Spleen (tissue), 7 donors: ENCODE measurements around the gene SCN9A.

ENCODE experiments used
- POLR2A ChIP-seq, 3 donors: fragments of 450-650 bp; IDR thresholded peaks; one replicate each; pipeline ENCODE4 v1.5.1; 2017; ENCODE audit warnings: antibody characterized with exemption in 3 of 3, mild to moderate bottlenecking in 1 of 3
- TF ChIP-seq, protein P1 (sequence below), 11 experiments: fragments of 200-600 bp in 7 of 11; fragments of 450-650 bp in 4 of 11; sonication (generic) in 4 of 11; IDR thresholded peaks in 8 of 11; conservative IDR thresholded peaks in 3 of 11; 1 replicate in 7 of 11; 2 replicates in 4 of 11; pipeline versions ENCODE4 v1.4.0 to v1.8.0; 2016 to 2021; ENCODE audit warnings: antibody characterized with exemption in 11 of 11, inconsistent platforms in 4 of 11, mild to moderate bottlenecking in 1 of 11
- donor health status: DM: no; HTN: no; CAD: no; lungs with moderate emphysema.
- donor health status: DM: no; HTN: no; CAD: no.
- donor health status: DM: no; HTN: no; CAD: no.

DNA sequence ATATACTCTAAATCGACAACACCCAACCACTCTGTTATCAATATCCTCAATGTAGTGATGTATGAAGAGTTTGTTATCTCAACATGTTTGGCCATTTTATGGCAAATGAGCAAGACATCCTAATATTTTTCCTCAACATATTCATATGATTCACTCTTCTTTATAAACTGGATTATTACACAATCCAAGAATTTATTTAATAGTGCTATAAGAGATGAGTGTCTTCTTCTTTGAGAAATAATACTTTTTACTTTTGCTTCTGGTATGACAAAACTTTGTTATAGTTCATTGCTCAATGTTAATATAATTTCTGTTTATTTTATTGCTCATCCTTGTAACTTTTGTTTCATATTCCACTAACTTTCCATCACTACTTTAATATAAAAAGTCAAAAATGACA is 44.3 kb downstream of the SCN9A start:
- TF ChIP-seq, protein P1, sequence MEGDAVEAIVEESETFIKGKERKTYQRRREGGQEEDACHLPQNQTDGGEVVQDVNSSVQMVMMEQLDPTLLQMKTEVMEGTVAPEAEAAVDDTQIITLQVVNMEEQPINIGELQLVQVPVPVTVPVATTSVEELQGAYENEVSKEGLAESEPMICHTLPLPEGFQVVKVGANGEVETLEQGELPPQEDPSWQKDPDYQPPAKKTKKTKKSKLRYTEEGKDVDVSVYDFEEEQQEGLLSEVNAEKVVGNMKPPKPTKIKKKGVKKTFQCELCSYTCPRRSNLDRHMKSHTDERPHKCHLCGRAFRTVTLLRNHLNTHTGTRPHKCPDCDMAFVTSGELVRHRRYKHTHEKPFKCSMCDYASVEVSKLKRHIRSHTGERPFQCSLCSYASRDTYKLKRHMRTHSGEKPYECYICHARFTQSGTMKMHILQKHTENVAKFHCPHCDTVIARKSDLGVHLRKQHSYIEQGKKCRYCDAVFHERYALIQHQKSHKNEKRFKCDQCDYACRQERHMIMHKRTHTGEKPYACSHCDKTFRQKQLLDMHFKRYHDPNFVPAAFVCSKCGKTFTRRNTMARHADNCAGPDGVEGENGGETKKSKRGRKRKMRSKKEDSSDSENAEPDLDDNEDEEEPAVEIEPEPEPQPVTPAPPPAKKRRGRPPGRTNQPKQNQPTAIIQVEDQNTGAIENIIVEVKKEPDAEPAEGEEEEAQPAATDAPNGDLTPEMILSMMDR (IDR thresholded peaks at IDR 0.05 in 8 of 11, conservative IDR thresholded peaks at IDR 0.05 in 3 of 11) = no peak
- TF ChIP-seq POLR2A (IDR thresholded peaks at IDR 0.05) = no peak
